Aorta (tissue), 5 donors: ENCODE data around the gene TSNAXIP1. TPM values are rescaled to one million over a fixed set of nuclear protein-coding genes. Genes with fewer than 3 reads are reported as not detected.

Experiments
- ATAC-seq: fragments of 200-7000 bp; cut with Tn5 transposase; one replicate; pipeline ENCODE4 v1.9.1; 2022; ENCODE audit warnings: moderate library complexity; ENCODE audit not compliant: low FRiP score
- DNase-seq, 2 donors: peaks; one replicate each; pipeline ENCODE4 v3.0.0-alpha.2; 2020
- H3K27ac ChIP-seq, 2 donors: one replicate each; pipeline ENCODE4 v1.5.1; 2013; ENCODE audit warnings: low read length in 2 of 2, mild to moderate bottlenecking in 2 of 2, moderate library complexity in 2 of 2, control low read depth in 1 of 2, inconsistent platforms in 1 of 2, low read depth in 1 of 2
- H3K27me3 ChIP-seq, 2 donors: one replicate each; pipeline ENCODE4 v1.6.1; 2013; ENCODE audit warnings: control low read depth in 1 of 2, low read length in 1 of 2, mild to moderate bottlenecking in 1 of 2, moderate library complexity in 1 of 2; ENCODE audit not compliant: insufficient read depth in 2 of 2, control insufficient read depth in 1 of 2
- H3K36me3 ChIP-seq, 2 donors: one replicate each; pipeline ENCODE4 v1.6.1; 2013; ENCODE audit warnings: control low read depth in 1 of 2, low read length in 1 of 2, mild to moderate bottlenecking in 1 of 2; ENCODE audit not compliant: insufficient read depth in 2 of 2, control insufficient read depth in 1 of 2
- H3K4me1 ChIP-seq, 2 donors: one replicate each; pipeline ENCODE4 v1.6.1; 2013; ENCODE audit warnings: low read length in 2 of 2, control low read depth in 1 of 2, mild to moderate bottlenecking in 1 of 2, moderate library complexity in 1 of 2; ENCODE audit not compliant: insufficient read depth in 2 of 2, control insufficient read depth in 1 of 2
- H3K4me3 ChIP-seq, 2 donors: one replicate each; pipeline ENCODE4 v1.5.1; 2013; ENCODE audit warnings: low read length in 2 of 2, control low read depth in 1 of 2, mild to moderate bottlenecking in 1 of 2
- H3K9me3 ChIP-seq: one replicate; pipeline ENCODE4 v1.6.1; 2013; ENCODE audit warnings: mild to moderate bottlenecking, low read length; ENCODE audit not compliant: control insufficient read depth
- WGBS, 2 donors: extraction: QIAGEN DNeasy Blood & Tissue Kit; methylation state at CpG; one replicate each; pipeline ENCODE4 v1.1.7; 2013; 5-methylcytosine and 5-hydroxymethylcytosine counted together
- intact Hi-C, 2 donors: fragments of 100-400 bp; cut with DNase I; formaldehyde crosslinking; loops; one replicate each; pipeline versions ENCODE4 v1.14.2 to v1.15.0; 2022
- long read RNA-seq, 2 donors: library from polyadenylated mRNA; unstranded; transcript quantifications; one replicate each; pipeline ENCODE4 v2.0.0, GENCODE V29; 2020 to 2021
- polyA plus RNA-seq, 2 donors: library from polyadenylated mRNA; stranded (reverse); fragments of 200-250 nt; gene quantifications; one replicate each; pipeline ENCODE4 v1.2.3, GENCODE V29; 2013
- total RNA-seq, 2 donors: library from RNA; stranded (reverse); fragmentation: NEBNext Ultra II Directional; extraction: Animal tissue kit (Norgen Biotek cat#: 25700); gene quantifications; one replicate each; pipeline ENCODE4 v1.2.1, GENCODE V29; 2021
- donor health status: healthy with polysubstance abuse.
- donor health status: Bipolar disorder and iron deficiency.
- donor health status: DM: no; HTN: no; CAD: no.
- donor health status: DM: no; HTN: no; CAD: no.
- donor health status: DM: yes; HTN: yes; CAD: no.

Gene TSNAXIP1, protein sequence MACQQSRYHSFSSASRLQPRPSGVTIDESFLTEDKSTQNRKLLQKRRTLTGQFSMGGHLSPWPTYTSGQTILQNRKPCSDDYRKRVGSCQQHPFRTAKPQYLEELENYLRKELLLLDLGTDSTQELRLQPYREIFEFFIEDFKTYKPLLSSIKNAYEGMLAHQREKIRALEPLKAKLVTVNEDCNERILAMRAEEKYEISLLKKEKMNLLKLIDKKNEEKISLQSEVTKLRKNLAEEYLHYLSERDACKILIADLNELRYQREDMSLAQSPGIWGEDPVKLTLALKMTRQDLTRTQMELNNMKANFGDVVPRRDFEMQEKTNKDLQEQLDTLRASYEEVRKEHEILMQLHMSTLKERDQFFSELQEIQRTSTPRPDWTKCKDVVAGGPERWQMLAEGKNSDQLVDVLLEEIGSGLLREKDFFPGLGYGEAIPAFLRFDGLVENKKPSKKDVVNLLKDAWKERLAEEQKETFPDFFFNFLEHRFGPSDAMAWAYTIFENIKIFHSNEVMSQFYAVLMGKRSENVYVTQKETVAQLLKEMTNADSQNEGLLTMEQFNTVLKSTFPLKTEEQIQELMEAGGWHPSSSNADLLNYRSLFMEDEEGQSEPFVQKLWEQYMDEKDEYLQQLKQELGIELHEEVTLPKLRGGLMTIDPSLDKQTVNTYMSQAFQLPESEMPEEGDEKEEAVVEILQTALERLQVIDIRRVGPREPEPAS
- total RNA-seq (1 to 10 TPM in 1 of 2 donors, under 1 TPM in 1; 0.84 to 1.1 TPM), polyA plus RNA-seq (1 to 10 TPM in 1 of 2 donors, not detected in 1; 7.3 TPM)
- long read RNA-seq, donor 1, partial matches to known transcripts = 1 of 9 reads
- long read RNA-seq, donor 1, other reads (novel, unspliced or antisense) = 8 of 9 reads
- long read RNA-seq, donor 2, partial matches to known transcripts = 0 of 1 reads
- long read RNA-seq, donor 2, other reads (novel, unspliced or antisense) = 1 of 1 reads

DNA sequence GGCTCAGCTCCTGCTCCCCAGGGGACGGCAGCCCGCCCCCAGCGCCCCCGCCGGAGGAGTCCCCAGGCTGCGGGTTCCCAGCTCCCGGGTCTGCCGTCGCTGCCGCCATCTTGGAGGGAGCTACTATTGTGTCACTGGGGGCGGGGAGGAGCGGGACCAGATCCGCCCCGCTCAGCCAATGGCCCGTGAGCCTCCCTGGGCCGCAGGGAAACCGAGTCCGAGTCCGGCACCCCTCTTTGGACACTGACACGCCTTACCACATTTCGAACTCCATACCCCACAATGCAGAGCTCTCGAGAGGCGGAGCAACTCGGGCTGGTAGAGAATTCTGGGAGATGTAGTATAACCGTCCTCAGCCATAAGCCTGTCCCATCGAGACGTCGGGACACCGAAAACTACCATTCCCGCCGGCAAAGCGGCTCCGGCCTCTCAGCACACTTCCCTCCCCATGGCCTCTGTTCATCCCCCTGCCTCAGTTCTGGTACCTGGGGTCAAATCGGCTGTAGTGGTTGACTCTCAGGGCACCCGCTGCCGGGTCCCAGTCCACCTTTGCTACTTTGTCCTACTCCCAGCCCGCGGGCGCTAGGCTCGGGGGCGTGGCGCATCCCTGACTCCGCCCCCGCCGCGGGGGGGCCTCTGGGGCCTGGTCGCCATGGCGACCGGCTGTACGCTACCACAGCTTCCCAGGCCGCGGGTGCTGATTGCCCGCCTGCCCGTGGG, at the start of gene TSNAXIP1, which contains the start of gene RANBP10:
TSS of gene TSNAXIP1 (plus strand) at position 462 of the 720 bp plus-strand sequence. CDS start 261 bp downstream, outside the sequence.
TSS of gene RANBP10 (minus strand) at position 133 of the 720 bp plus-strand sequence. CDS start at position 109, 24 bp downstream.
- Histone ChIP-seq H3K36me3 (no peaks in the 10 kb centered on the region), H3K27ac (peak within 1 kb of the TSS in 1 of 2 donors; percentile 21), H3K27me3 (no peaks in the 10 kb centered on the region), H3K9me3 (no peaks in the 10 kb centered on the region), H3K4me1 (no peaks in the 10 kb centered on the region), H3K4me3 (peak within 1 kb of the TSS; percentile 49 to 87)
- WGBS, 2 donors = 0 to 1% methylated on average over 49 to 54 of the region's 54 CpGs
- intact Hi-C loops = loop anchor here in 1 of 2 donors (5.0 kb wide), 1 partner anchor 36 kb away; the partner anchor contains the start of gene THAP11
- ATAC-seq (peak; percentile 98), DNase-seq (peak; percentile 98 to 99)

DNA sequence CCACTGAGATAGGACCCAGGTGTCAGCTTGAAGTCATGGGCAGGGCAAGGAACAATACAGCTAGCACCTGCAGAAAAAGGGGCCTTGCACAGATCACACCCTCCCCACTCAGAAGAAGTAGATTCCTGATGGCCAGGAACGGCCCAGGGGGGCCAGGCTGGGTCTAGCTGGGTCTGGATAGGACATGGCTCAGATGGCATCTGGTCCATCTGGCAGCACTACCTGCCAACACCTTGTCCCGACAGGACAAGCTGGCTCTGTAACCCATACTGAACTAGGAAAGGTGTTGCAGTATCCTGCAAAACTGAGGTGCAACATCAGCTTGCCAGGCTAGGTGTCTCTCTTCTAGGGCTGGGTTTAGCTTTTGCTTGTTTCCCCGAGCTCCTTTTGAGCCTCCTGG, 48.7 kb upstream of the TSNAXIP1 start:
- peaks cover 0 to 2% of the 10 kb centered on the region in 2 donors for H3K36me3 ChIP-seq
- no peak for DNase-seq
- no peak for ATAC-seq
- H3K27ac ChIP-seq = no peak overlapping the region
- no peaks in the 10 kb centered on the region for H3K4me1 ChIP-seq
- H3K27me3 ChIP-seq = no peaks in the 10 kb centered on the region
- intact Hi-C loops = no loop called here
- no peak overlapping the region for H3K4me3 ChIP-seq
- H3K9me3 ChIP-seq = no peaks in the 10 kb centered on the region
- WGBS, 2 donors = 85 to 86% methylated on average over 3 of the region's 3 CpGs

DNA sequence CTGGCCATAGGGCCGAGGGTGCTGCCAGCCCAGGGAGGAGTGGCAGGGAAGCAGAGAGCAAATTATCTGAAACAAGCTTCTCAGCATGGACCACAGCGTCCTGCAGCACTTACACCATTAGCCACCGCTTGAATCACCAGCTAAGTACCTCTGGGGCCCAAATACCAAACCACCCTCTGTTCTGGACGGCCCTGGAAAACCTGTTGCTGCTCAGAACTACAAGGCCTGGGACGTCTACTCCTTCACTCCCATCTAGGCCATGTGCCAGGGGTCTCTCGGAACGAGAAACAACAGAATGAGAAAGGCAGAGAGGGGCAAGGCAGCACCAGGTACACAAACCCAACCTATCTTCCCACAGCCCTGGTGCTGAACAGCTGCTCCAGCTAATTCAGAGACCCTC, 47.7 kb upstream of the TSNAXIP1 start:
- peaks cover 0 to 2% of the 10 kb centered on the region in 2 donors for H3K36me3 ChIP-seq
- H3K4me3 ChIP-seq = no peak overlapping the region
- no peaks in the 10 kb centered on the region for H3K27me3 ChIP-seq
- no peak overlapping the region for H3K27ac ChIP-seq
- intact Hi-C loops = no loop called here
- no peaks in the 10 kb centered on the region for H3K4me1 ChIP-seq
- no peak for ATAC-seq
- DNase-seq = no peak
- H3K9me3 ChIP-seq = no peaks in the 10 kb centered on the region
- WGBS, 2 donors = 76 to 78% methylated on average over 7 of the region's 7 CpGs

DNA sequence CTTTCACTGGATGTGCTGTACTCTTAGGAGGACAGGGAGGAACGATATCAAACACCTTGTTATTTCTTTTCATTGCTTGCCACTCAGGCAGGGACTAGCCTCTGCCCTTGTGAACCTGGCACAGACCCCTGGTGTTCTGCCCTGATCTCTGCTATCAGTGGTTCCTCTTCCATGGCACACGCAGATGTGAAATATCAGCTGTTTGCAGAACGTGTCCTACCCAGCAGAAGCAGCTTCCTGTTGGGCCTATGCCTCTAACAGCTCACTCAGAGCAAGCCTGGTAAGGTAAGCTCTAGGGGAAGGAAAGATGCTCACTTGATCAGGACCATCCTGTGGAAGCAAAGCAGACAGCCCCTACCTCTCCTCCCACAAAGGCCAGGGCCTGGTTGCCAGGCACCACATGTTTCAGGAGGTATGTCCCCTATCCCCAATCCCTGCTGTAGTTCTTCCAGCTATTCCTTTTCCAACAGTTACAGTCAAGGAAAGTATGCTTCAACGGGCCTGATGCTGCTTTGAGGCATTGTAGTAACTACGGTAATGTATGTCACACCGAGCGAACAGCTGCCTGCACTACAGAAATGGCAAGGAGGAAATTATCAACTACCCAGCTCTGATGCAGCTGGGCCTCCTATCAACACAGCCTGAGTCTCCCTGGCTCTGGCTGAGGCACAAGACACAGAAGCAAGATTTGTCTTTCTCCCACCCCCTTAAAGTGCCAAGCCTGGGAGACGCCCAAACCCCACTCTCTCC, 46.3 kb upstream of the TSNAXIP1 start:
- Histone ChIP-seq H3K4me3 (no peak overlapping the region), H3K27ac (no peak overlapping the region), H3K4me1 (no peaks in the 10 kb centered on the region), H3K36me3 (peaks cover 0 to 2% of the 10 kb centered on the region in 2 donors), H3K27me3 (no peaks in the 10 kb centered on the region), H3K9me3 (no peaks in the 10 kb centered on the region)
- 77 to 80% methylated on average over 8 of the region's 8 CpGs for WGBS, 2 donors
- no peak for ATAC-seq
- intact Hi-C loops = no loop called here
- DNase-seq = no peak

DNA sequence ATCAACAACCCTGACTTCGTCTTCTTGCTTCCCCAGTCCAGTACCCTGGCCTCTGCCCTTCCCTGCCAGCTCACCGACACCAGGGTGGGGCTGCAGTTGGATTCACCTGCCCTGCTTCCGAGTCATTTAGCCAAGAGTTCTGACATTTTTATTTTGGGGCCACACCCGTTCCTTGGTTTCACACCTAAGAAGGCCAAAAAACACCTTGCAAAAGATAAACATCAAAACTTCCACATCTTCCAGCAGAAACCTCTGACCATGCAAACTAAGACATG, 45.8 kb upstream of the TSNAXIP1 start:
- Histone ChIP-seq H3K9me3 (no peaks in the 10 kb centered on the region), H3K36me3 (peaks cover 0 to 2% of the 10 kb centered on the region in 2 donors), H3K4me1 (no peaks in the 10 kb centered on the region), H3K27ac (no peak overlapping the region), H3K4me3 (no peak overlapping the region), H3K27me3 (no peaks in the 10 kb centered on the region)
- intact Hi-C loops = no loop called here
- no peak for ATAC-seq
- 87 to 89% methylated on average over 4 of the region's 4 CpGs for WGBS, 2 donors
- no peak for DNase-seq

DNA sequence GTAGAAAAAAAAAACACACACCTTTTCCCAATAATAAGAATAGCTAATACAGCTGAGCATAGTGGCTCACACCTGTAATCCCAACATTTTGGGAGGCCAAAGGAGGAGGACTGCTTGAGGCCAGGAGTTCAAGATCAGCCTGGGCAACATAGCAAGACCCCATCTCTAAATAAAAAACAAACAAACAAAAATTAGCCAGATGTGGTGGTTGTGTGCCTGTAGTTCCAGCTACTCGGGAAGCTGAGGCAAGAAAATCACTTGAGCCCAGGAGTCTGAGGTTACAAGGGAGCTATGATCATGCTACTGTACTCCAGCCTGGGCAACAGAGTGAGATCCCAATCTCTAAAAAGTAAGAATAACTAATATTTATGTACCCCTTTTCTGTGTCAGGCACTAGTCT, 44.8 kb upstream of the TSNAXIP1 start:
- H3K9me3 ChIP-seq = no peaks in the 10 kb centered on the region
- peaks cover 0 to 2% of the 10 kb centered on the region in 2 donors for H3K36me3 ChIP-seq
- no peaks in the 10 kb centered on the region for H3K27me3 ChIP-seq
- no peaks in the 10 kb centered on the region for H3K4me1 ChIP-seq
- intact Hi-C loops = no loop called here
- no peak for ATAC-seq
- H3K4me3 ChIP-seq = no peak overlapping the region
- DNase-seq = no peak
- WGBS, 2 donors = 94 to 100% methylated on average over 1 of the region's 1 CpG
- H3K27ac ChIP-seq = no peak overlapping the region

DNA sequence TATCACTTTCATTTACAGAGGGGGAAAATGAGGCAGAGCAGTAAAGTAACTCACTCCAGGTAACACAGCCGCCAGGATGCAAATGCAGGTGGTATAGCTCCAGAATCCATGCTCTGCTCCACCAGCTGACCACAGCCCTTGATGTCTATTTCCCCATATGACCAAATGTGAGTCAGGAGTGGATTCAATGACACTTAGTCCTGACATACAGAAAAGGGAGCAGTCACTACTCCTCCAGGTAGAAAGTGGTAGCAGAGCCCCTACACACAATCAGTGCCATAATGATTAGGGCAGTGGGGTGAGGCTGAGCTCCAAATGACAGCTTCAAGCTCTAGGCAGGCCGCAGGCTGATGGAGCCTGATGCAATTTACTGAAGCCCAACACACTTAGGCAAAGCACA, 44.3 kb upstream of the TSNAXIP1 start:
- 93 to 99% methylated on average over 2 of the region's 2 CpGs for WGBS, 2 donors
- no peak overlapping the region for H3K27ac ChIP-seq
- no peaks in the 10 kb centered on the region for H3K4me1 ChIP-seq
- intact Hi-C loops = no loop called here
- peaks cover 0 to 2% of the 10 kb centered on the region in 2 donors for H3K36me3 ChIP-seq
- ATAC-seq (no peak), DNase-seq (no peak)
- no peaks in the 10 kb centered on the region for H3K27me3 ChIP-seq
- no peak overlapping the region for H3K4me3 ChIP-seq
- H3K9me3 ChIP-seq = no peaks in the 10 kb centered on the region

DNA sequence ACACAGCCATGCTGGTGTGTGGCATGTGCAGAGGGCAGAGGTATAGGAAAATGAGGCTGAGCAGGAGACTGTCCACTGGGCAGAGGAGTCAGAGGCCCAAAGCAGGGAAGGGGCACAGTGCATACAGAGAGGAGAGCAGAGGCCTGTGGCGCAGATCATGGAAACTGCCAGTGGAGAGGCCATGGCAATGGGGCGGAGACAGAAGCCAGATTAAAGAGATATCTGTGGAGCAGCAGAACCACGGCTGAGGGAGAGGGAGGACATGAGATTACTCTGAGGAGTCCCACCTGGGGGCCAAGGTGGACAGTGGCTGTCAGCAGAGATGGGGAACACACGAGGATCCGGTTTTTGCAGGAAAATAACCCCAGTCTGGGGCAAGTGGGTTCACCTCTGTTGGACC, 43.6 kb upstream of the TSNAXIP1 start:
- Histone ChIP-seq H3K4me3 (no peak overlapping the region), H3K27me3 (no peaks in the 10 kb centered on the region), H3K4me1 (no peaks in the 10 kb centered on the region), H3K9me3 (no peaks in the 10 kb centered on the region), H3K36me3 (peaks cover 0 to 2% of the 10 kb centered on the region in 2 donors), H3K27ac (no peak overlapping the region)
- WGBS, 2 donors = 94% methylated on average over 5 of the region's 5 CpGs
- intact Hi-C loops = no loop called here
- DNase-seq = no peak
- peak; percentile 11 for ATAC-seq
